GM18508 (cell line): Measurements from ENCODE around the gene PARP14.
A peak's percentile ranks its signal among the peaks of the same experiment; 100 is the strongest.
"Not testable (repeated sequence)": the region's sequence is repeated elsewhere in the genome, so short reads cannot be mapped to it uniquely, and the experiment has no call there.

Experiments
- ATAC-seq: cut with Tn5 transposase; IDR thresholded peaks from one replicate; pipeline ENCODE4 v1.9.1; 2021; ENCODE audit warnings: moderate number of reproducible peaks; ENCODE audit not compliant: insufficient read depth, unreplicated experiment

Gene PARP14

GRCh38 chr3:122680475-122681283, at the start of gene PARP14:
Gene PARP14 (plus strand): TSS chr3:122680839. CDS start chr3:122680884, 45 bp downstream.
- ATAC-seq: no peak

- ATAC-seq: no peak
Observed at GRCh38 chr3:122635789-122636188, 44.9 kb upstream of the PARP14 start.

GRCh38 chr3:122636697-122637096, 43.9 kb upstream of the PARP14 start:
- ATAC-seq: no peak

GRCh38 chr3:122640437-122640999, 40.1 kb upstream of the PARP14 start:
- no peak for ATAC-seq

GRCh38 chr3:122642935-122643334, 37.7 kb upstream of the PARP14 start:
- peak; percentile 50 for ATAC-seq

GRCh38 chr3:122646146-122646988, 34.3 kb upstream of the PARP14 start:
- ATAC-seq: no peak

GRCh38 chr3:122651233-122651907, 29.3 kb upstream of the PARP14 start:
- ATAC-seq: not testable (repeated sequence)

GRCh38 chr3:122651962-122652361, 28.7 kb upstream of the PARP14 start:
- ATAC-seq: not testable (repeated sequence)

- not testable (repeated sequence) for ATAC-seq
Observed at GRCh38 chr3:122658336-122658735, 22.3 kb upstream of the PARP14 start.

GRCh38 chr3:122660297-122660974, 20.2 kb upstream of the PARP14 start:
- ATAC-seq: no peak

GRCh38 chr3:122661633-122662032, 19.0 kb upstream of the PARP14 start:
- no peak for ATAC-seq

GRCh38 chr3:122662505-122662904, 18.1 kb upstream of the PARP14 start:
- ATAC-seq: no peak

GRCh38 chr3:122665226-122665786, 15.3 kb upstream of the PARP14 start:
- ATAC-seq: no peak

- ATAC-seq: no peak
Observed at GRCh38 chr3:122665881-122666280, 14.8 kb upstream of the PARP14 start.

- ATAC-seq: no peak
Observed at GRCh38 chr3:122668930-122669730, 11.5 kb upstream of the PARP14 start.

- ATAC-seq: no peak
Observed at GRCh38 chr3:122671553-122671952, 9.1 kb upstream of the PARP14 start.

GRCh38 chr3:122674339-122674738, 6.3 kb upstream of the PARP14 start:
- ATAC-seq: no peak

GRCh38 chr3:122676759-122677158, 3.9 kb upstream of the PARP14 start:
- no peak for ATAC-seq

GRCh38 chr3:122677216-122677615, 3.4 kb upstream of the PARP14 start:
- ATAC-seq: no peak
